ENCODE results near the gene GLMN. TPM values are rescaled to one million over a fixed set of nuclear protein-coding genes. Genes with fewer than 3 reads are reported as not detected.

GLMN gene
- polyA plus RNA-seq, 1 of the 3 experiments (the other 2 are of a cell fraction), result 2.3 TPM

DNA sequence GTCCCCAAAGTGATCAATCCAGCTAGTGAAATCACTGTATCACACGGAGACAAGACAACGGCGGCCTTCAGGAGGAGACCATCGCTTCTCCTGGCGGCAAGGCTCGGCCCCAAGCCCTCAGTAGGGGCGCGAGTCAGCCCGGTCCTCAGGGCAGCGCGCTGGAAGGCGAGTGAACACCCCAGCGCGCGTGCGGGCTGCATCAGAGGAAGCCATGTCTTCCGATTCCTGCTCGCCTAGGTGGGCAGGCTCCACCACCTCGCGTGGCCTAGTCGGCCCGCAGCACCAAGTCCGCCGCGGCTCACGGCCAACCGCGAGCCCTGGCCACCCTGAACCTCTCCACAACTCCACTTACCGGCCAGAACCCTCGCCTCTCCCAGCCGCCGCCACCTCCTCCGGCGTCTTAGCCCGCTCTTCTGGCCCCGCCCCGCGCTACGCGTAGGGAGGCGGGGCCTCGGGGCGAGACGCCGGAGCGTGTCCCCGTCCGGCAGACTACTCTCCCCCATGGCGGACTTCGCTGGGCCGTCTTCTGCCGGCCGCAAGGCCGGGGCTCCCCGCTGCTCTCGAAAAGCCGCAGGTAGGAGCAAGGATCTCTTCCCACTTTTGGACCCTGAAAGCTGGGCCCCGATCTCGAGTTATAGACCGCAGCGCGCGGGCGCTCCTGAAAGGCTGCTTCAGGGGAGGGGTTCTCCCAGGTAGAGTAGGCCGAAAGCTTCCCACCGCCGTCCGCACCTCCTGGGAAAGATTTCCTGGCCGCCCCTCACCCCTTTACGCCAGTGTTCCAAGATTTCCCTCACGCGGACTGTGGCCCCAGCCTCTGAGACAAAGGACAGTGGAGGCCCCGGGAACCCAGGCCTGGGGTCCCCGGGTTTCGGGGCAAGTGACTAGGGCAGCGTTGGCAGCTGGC, at the start of gene GLMN, which contains the start of gene RPAP2 (continued):
- TF ChIP-seq, protein P1, sequence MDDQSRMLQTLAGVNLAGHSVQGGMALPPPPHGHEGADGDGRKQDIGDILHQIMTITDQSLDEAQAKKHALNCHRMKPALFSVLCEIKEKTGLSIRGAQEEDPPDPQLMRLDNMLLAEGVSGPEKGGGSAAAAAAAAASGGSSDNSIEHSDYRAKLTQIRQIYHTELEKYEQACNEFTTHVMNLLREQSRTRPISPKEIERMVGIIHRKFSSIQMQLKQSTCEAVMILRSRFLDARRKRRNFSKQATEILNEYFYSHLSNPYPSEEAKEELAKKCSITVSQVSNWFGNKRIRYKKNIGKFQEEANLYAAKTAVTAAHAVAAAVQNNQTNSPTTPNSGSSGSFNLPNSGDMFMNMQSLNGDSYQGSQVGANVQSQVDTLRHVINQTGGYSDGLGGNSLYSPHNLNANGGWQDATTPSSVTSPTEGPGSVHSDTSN (IDR thresholded peaks at IDR 0.05), result no peak
- TF ChIP-seq MEF2A (IDR thresholded peaks at IDR 0.05; ENCODE audit: borderline replicate concordance, low read depth), result no peak
- TF ChIP-seq, protein P2, sequence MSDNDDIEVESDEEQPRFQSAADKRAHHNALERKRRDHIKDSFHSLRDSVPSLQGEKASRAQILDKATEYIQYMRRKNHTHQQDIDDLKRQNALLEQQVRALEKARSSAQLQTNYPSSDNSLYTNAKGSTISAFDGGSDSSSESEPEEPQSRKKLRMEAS (IDR thresholded peaks at IDR 0.05; ENCODE audit: low read depth), result peak; percentile 79; the same call in 1 of the 2 replicates
- TF ChIP-seq NRF1 (IDR thresholded peaks at IDR 0.05; ENCODE audit: low read depth, low read length), result peak; percentile 32; the same call in 1 of the 2 replicates
- no peak for TF ChIP-seq FOXJ3 (CRISPR knock-in tag; IDR thresholded peaks at IDR 0.05)
- TF ChIP-seq, protein P3, sequence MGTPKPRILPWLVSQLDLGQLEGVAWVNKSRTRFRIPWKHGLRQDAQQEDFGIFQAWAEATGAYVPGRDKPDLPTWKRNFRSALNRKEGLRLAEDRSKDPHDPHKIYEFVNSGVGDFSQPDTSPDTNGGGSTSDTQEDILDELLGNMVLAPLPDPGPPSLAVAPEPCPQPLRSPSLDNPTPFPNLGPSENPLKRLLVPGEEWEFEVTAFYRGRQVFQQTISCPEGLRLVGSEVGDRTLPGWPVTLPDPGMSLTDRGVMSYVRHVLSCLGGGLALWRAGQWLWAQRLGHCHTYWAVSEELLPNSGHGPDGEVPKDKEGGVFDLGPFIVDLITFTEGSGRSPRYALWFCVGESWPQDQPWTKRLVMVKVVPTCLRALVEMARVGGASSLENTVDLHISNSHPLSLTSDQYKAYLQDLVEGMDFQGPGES (IDR thresholded peaks at IDR 0.05; ENCODE audit: low read depth, low read length), result no peak
- no peak for TF ChIP-seq SIN3A (IDR thresholded peaks at IDR 0.05; ENCODE audit: borderline replicate concordance, low read depth, low read length)
- TF ChIP-seq GATA2 (CRISPR knock-in tag; IDR thresholded peaks at IDR 0.05), result no peak
- TF ChIP-seq YY1 (IDR thresholded peaks at IDR 0.05; ENCODE audit: low read depth), result peak; percentile 78
- TF ChIP-seq POLR2AphosphoS5 (IDR thresholded peaks at IDR 0.05; ENCODE audit: low read depth, low read length), result peak; percentile 94
- TF ChIP-seq JUND (IDR thresholded peaks at IDR 0.05), result no peak
- TF ChIP-seq RXRA (IDR thresholded peaks at IDR 0.05; ENCODE audit: borderline replicate concordance, low read depth), result no peak
- TF ChIP-seq FOXM1 (IDR thresholded peaks at IDR 0.05; ENCODE audit: low read depth), result no peak
- TF ChIP-seq, protein P4, sequence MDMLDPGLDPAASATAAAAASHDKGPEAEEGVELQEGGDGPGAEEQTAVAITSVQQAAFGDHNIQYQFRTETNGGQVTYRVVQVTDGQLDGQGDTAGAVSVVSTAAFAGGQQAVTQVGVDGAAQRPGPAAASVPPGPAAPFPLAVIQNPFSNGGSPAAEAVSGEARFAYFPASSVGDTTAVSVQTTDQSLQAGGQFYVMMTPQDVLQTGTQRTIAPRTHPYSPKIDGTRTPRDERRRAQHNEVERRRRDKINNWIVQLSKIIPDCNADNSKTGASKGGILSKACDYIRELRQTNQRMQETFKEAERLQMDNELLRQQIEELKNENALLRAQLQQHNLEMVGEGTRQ (IDR thresholded peaks at IDR 0.05; ENCODE audit: borderline replicate concordance, low read depth, low read length), result no peak

DNA sequence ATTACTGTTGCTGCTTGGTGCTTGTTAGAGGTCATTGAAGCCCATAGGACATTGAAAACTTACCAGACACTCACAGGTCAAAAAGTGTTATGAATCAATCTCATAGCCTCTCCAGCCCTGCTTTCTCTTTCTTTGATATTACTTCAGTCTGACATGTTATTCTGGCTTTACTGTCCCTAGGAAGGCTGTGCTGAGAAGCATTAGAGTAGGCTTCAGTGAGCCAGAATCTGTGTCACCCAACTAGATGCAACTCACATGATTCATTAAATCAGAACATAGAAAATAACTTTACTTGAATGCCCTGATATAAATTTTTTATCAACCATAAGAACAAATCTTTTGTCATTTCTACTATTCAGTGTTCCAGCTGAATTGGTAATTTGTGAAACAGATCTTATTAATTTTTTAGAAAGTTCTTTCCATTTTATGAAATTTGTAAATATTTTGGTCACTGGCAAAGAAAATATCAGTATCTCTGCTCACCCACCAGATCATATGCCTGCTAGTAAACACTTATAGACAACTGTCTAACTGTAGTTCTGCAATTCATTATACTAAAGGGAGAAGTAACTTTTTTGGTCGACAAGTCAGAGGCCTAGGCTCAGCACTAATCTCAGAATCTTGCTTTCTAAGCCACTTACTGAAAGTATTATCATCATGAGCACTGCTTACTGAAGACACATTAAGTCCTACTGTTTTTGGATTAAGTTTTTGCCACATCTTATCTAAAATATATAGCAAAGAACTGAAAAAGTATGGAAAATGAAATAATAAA, 48.3 kb upstream of the GLMN start:
- no peak for DNase-seq
- CTCF ChIA-PET, result no interaction called here
- H4K20me1 ChIP-seq (ENCODE audit: insufficient read depth), result no peaks in the 10 kb centered on the region
- H2AFZ ChIP-seq (ENCODE audit: low read depth), result no peak overlapping the region
- H3K4me2 ChIP-seq, result no peak overlapping the region
- H3K36me3 ChIP-seq (replicated peaks in 1 of 2; ENCODE audit: control insufficient read depth in 1 of 2, insufficient read depth in 2 of 2, low read length in 1 of 2), result peaks cover 47 to 69% of the 10 kb centered on the region in 2 experiments
- POLR2A ChIA-PET, result no interaction called here
- H3K4me1 ChIP-seq (ENCODE audit: control insufficient read depth in 1 of 2, insufficient read depth in 2 of 2, low read depth in 1 of 2, low read length in 1 of 2), result no peaks in the 10 kb centered on the region
- H3K9ac ChIP-seq, result no peak overlapping the region
- no peaks in the 10 kb centered on the region for H3K9me2 ChIP-seq
- H3F3A ChIP-seq (replicated peaks; ENCODE audit: insufficient read depth), result no peaks in the 10 kb centered on the region
- H3K27me3 ChIP-seq (ENCODE audit: insufficient read depth), result no peaks in the 10 kb centered on the region
- H3K27ac ChIP-seq (ENCODE audit: low read depth in 2 of 2, low read length in 1 of 2), result no peak overlapping the region
- TF ChIP-seq, protein P3 (IDR thresholded peaks at IDR 0.05; ENCODE audit: low read depth, low read length), result no peak
- TF ChIP-seq, protein P1 (IDR thresholded peaks at IDR 0.05), result no peak
- no peaks in the 10 kb centered on the region for H3K79me2 ChIP-seq (ENCODE audit: insufficient read depth)
- no peaks in the 10 kb centered on the region for H3K9me3 ChIP-seq
- 88% methylated on average over 1 of the region's 1 CpG for WGBS (ENCODE audit: low lambda C conversion rate)
- no peak overlapping the region for H3K4me3 ChIP-seq (ENCODE audit: low read depth in 2 of 2, low read length in 1 of 2)

Data from SK-N-SH (cell line).